IPS-NIHi11 (cell line): ENCODE data around the gene TAF4.
"Not testable (repeated sequence)": the region's sequence is repeated elsewhere in the genome, so short reads cannot be mapped to it uniquely, and the experiment has no call there.

ENCODE experiments used
- DNase-seq: peaks from one replicate; pipeline ENCODE4 v3.0.0; 2012; ENCODE audit warnings: mixed read lengths, low spot score

TAF4 gene, protein sequence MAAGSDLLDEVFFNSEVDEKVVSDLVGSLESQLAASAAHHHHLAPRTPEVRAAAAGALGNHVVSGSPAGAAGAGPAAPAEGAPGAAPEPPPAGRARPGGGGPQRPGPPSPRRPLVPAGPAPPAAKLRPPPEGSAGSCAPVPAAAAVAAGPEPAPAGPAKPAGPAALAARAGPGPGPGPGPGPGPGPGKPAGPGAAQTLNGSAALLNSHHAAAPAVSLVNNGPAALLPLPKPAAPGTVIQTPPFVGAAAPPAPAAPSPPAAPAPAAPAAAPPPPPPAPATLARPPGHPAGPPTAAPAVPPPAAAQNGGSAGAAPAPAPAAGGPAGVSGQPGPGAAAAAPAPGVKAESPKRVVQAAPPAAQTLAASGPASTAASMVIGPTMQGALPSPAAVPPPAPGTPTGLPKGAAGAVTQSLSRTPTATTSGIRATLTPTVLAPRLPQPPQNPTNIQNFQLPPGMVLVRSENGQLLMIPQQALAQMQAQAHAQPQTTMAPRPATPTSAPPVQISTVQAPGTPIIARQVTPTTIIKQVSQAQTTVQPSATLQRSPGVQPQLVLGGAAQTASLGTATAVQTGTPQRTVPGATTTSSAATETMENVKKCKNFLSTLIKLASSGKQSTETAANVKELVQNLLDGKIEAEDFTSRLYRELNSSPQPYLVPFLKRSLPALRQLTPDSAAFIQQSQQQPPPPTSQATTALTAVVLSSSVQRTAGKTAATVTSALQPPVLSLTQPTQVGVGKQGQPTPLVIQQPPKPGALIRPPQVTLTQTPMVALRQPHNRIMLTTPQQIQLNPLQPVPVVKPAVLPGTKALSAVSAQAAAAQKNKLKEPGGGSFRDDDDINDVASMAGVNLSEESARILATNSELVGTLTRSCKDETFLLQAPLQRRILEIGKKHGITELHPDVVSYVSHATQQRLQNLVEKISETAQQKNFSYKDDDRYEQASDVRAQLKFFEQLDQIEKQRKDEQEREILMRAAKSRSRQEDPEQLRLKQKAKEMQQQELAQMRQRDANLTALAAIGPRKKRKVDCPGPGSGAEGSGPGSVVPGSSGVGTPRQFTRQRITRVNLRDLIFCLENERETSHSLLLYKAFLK

DNA sequence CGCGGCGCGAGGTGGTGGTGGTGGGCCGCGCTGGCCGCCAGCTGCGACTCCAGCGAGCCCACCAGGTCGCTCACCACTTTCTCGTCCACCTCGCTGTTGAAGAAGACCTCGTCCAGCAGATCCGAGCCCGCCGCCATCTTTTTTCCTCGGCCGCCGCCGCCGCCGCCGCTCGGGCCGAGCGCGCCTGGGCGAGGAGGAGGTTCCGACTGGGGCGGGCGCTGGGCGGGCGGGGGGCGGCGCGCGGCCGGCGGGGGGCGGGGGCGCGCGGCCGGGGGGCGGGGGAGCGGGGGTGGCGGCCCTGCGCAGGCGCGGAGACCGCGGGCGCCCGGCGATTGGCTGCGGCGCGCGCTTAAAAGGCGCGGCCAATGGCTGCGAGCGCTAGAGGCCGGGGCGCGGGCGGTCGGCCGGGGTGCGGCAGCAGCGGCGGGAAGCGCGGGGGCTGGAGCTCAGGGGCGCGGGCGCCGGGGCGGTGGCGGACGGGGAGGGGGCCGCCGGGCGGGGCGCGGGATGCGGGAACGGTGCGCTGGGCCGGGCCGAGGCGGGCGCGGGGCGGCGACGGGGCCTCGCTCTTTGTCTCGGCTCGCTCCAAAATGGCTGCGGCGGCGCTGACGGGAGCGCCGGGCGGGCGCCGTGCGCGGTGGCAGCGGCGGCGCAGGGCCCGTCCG, at the start of gene TAF4:
Gene TAF4, minus strand, starts transcription at position 208 of the 665 bp plus-strand sequence. Its CDS starts 71 bp downstream, at position 137.
- DNase-seq = peak; percentile 98

DNA sequence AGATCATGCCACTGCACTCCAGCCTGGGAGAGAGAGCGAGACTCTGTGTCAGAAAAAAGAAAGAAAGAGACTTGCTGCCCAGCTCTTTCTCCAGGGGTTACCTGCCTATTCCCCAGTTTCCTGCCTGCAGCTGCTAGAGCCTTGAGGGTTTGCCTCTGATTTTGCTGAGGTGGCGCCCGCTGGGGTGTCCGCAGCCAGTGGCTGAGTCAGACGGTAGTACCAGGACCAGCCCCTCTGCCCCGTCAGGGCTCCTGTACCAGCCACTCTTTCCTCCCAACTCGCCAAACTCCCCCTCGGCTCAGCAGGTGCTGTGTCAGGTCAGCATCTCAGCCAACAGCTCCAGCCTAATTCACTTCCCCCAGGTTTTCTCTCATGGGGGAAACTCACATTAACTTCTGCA, 49.2 kb upstream of the TAF4 start:
- no peak for DNase-seq

DNA sequence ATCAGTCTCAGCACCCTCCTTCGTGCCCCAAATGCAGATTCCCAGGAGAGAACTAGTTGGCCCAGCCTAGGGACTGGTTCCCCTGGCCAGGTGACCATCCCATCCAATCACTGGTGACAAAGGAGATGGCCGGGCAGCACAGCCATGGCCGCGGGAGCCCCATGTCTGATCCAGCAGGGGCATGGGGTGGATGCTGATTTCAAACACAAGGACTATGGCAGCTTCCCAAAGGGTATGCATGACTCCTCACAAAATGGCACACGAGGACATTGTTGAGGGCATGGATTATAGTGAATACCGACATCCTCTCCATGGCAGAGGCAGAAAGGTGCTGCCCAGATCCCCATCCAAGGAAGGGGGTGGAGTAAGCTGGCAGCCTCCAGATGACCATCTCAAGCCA, 46.7 kb upstream of the TAF4 start:
- no peak for DNase-seq

DNA sequence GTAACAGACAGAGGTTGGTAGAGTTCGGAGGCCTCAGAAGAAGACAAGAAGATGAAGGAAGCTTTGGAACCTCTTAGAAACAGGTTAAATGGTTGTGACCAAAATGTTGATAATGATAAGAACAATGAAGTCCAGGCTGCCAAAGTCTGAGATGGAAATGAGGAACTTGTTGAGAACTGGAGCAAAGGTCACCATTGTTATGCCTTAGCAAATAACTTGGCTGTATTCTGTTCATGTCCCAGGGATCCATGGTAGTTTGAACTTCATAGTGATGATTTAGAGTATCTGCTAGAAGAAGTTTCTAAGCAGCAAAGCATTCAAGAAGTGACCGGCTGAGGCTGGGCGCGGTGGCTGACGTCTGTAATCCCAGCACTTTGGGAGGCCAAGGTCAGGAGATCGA, 45.5 kb upstream of the TAF4 start:
- no peak for DNase-seq

DNA sequence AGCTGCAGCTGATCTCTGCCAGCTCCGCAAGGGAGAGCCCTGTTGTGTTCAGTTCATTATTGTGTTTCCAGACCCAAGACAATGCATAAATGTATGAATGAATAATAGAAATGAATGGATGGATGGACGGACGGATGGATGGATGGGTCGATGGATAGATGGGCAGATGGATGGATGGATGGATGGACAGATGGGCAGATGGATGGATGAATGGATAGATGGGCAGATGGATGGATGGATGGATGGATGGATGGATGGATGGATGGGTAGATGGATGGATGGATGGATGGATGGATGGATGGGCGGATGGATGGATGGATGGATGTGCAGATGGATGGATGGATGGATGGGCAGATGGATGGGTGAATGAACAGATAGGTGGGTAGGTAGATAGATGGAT, 39.9 kb upstream of the TAF4 start:
- DNase-seq = no peak

DNA sequence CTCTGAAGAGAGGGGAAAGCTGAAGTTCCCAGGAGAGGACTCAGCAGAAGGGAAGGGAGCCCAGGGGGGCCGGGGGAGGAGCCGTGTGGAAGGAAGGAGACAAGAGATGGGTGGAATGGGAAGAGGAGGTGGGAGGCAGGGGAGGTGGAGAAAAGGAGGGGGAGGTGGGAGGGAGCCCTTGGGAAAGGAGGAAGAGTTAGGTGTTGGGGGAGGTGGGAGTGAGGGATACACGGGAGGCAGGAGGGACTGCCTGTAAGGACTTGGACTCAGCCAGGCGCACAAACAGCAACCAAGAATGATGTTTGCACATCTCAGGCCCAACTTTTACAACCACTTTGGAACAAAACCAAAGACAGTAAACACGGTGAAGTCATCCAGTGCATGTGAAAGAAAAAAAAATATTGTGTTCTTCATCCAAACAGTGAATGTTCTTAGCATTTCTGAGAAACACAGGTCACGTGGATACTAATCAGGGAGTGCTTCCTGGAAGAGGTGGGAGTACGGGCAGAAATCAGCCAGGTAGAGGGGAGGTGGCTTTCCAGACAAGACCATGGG, 39.2 kb upstream of the TAF4 start:
- DNase-seq = peak; percentile 41

DNA sequence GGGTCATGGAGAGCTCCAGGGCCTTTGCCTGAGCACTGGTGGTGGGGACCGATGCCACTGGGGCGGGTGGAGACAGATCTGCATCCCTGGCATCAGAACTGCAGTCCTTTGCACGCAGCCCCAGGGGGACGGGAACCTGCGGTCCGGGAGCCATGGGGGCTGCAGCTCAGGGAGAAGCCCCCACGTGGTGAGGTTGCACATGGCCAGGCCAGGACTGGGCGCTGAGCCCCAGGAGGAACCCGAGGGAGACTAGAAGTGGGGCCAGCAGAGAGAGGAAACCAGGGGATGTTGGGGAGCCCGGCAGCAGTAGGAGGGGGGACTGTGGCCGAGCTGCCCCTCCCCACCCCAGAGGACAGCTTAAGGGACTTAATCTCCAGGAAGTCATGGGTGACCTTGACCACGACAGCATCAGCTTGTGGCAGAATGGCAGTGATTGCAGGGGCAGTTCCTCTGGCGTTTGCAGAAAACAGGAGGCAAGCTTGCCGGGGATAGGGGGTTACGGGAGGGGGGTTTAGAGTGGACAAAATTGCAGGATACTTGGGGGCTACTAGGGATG, 38.6 kb upstream of the TAF4 start:
- no peak for DNase-seq

DNA sequence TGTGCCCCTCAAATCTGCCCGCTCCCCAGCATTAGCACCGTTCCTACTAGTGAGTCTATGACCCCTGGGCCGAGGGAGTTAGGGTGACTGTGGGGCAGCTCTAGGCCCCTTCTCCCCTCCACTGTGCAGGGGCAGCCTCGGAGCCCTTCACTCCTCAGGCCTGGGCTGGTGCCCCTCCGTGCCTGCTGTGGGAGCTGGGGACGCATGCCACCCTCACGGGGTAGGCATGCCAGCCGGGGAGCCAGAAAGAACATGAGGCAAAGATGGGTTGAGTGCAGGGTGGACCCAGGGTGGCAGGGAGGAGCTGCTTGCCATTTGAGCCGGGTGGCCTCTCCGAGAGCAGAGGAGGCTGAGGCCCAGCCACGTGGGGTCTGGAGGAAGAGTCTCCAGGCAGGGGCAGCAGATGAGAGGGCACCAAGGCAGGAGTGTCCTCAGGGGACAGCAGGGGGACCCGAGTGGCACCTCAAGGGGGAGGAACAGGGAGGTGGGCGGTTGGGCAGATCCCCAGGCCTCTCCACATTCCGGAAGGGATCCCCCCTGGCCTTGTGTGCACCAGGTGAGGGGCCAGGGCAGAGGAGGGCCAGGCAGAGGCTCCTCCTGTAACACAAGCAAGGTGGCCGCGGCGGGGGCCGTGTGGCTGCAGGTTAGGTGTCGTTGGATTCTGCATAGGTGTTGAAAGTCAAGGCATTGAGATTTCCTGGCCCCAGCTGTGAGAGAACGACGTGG, 38.0 kb upstream of the TAF4 start:
- no peak for DNase-seq

DNA sequence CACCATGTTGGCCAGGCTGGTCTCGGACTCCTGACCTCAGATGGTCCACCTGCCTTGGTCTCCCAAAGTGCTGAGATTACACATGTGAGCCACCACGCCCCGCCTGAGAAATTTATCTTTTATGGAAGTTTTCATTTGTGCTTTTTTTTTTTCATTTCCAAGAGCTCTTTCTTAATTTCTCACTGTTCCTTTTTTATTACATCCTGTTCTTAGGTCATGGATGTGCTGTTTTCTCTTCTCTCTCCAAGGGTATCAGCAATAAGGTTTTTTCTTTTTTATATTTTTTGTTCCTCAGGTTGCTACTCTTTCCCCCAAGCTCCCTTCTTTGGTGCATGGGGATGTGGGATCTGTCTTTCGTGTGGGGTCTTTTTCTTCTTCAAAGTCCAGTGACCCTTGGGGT, 35.4 kb upstream of the TAF4 start:
- DNase-seq = no peak

DNA sequence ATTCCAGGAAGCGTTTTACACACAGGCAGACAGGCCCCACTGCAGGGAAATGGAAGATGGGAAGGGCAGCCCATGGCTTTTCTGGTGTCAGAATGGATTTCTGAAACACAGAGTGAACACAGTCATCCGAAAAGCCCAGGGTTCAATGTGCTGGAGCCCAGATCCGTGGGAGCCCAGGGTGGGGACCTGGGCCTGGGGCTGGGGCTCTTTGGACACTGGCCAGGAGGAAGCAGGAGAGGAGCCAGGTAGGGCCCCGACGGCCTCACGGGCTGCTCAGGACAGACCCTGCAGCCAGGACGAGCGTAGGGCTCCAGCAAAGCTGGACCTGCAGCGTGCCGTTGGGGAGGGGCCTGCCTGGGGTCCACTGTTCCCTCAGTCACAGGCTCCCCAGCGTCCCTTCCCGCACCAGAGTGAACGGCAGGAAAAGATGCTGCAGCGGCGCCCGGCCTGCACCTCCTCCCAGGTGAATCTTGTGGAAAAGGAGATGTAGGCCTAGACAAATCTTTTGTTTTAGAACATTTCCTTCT, 32.3 kb upstream of the TAF4 start:
- no peak for DNase-seq

DNA sequence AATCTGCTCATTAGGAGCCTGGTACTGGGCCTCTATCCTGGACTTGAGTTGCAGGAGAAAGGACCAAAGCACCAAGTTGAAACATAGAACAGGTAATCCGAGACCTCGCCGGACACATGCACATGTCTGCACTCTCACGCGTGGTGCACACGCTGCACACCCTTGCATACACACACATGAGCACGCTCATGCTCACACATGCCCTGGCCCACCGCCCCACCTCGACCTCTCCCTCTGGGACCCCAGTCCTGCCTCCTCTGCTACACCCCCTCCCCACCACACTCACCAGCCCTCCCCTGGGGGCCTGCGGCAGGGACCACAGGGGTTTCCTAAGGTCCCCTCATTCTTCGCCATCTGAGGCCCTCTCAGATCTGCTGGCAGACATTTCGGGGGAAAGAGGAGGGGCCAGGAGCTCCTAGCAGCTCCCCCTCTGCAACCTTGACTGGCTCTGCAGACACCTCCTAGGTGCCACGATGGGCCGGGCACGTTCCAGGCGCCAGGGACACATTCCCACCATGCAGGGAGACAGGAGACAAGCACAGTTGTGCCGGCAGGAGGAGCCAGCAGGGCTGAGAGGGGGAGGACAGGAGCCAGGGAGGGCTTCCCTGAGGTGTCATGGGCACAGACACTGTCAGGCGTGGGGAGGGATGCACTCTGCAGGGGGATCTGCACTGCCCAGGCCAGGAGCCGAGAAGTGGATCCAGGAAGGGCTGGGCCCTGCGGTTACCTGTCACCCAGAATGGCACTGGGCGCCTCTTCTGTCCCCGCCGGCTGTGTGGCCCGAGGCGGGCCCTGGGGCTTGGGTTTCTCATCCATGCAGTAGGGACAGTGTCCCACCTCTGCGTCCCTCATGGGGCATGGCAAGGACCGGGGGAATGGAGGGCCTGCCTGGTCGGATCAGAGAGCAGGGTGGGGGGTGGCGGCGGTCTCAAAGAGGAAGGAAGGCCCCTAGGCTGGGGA, 31.0 kb upstream of the TAF4 start:
- DNase-seq = no peak

DNA sequence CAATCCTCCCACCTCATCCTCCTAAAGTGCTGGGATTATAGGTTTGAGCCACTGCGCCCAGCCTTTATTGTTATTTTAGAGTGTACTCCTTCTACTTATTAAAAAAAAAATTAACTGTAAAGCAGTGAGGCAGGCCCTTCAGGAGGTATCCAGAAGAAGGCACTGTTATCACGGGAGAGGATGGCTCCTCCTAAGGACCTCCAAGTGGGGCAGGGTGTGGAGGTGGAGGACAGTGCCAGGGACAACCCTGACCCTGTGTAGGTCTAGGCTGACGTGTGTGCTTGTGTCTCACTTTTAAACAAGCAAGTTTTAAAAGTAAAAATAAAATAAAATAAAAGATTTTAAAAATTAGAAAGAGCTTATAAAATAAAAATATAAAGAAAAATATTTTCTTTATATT, 23.7 kb upstream of the TAF4 start:
- DNase-seq = no peak

DNA sequence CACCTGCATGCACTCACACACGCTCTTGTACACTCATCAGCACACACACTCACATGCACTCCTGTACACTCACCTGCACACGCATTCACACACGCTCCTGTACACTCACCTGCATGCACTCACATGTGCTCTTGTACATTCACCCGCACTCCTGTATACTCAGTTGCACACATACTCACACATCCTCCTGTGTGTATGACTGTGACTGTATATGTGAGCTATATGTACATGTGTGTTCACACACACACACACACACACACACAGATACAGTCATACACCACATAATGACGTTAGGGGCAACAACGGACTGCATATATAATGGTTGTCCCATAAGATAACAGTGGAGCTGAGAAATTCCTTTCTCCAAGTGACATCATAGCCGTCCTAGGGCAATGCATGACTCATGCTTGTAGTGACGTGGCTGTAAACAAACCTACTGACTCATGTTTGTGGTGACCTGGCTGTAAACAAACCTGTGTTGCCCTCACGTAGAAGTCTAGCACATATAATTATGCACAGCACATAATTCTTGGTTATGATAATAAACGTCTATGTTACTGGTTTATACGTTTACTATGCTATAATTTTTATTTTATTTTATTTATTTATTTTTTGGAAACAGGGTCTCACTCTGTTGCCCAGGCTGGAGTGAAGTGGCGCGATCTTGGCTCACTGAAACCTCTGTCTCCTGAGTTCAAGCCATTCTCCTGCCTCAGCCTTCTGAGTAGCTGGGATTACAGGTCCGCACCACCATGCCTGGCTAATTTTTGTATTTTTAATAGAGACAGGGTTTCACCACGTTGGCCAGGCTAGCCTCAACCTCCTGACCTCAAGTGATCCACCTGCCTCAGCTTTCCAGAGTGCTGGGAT, 22.8 kb upstream of the TAF4 start:
- no peak for DNase-seq

DNA sequence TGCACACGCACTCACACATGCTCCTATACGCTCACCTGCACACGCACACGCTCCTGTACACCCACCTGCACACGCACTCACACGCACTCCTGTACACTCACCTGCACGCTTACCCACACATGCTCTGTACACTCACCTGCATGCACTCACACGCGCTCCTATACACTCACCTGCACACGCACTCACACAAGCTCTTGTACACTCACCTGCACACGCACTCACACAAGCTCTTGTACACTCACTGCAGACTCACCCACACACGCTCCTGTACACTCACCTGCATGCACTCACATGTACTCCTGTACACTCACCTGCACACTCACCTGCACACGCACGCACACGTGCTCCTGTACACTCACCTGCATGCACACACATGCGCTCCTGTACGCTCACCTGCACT, 22.0 kb upstream of the TAF4 start:
- no peak for DNase-seq

DNA sequence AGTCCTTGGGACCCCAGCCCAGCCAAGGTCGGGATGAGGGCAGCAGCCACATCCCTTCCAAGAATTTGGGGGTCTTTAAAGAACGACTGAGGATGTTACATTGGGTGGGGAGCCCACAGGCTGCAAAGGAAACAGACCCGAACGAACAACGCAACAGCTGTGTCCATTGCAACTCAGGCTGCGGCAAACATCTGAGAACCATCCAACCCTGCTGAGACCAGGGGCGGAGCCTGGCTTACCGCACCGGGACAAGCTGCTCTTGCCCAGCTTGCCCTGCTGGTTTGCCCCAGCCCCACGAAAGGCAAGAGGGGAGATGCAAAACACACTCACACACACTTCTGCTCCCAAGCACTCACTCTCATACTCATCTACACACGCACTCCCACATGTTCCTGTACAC, 21.5 kb upstream of the TAF4 start:
- DNase-seq = peak; percentile 66

DNA sequence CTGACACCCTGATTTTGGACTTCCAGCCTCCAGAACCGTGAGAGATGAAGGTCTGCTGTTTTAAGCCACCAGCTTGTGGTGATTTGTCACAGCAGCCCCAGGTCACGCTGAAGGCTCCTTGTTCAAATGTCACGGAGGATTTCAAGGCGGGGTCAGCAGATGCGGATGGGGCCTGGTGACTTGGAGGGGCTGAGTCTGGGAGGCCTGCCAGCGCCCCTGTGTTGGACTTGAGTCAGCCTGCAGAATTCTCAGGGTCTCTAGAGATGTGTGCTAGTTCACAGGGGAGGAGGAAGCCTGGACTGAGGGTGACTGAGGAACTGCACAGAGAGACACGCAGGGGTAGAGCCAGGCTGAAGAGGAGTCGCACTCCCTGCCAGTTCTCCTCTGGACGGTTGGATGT, 19.5 kb upstream of the TAF4 start:
- no peak for DNase-seq

DNA sequence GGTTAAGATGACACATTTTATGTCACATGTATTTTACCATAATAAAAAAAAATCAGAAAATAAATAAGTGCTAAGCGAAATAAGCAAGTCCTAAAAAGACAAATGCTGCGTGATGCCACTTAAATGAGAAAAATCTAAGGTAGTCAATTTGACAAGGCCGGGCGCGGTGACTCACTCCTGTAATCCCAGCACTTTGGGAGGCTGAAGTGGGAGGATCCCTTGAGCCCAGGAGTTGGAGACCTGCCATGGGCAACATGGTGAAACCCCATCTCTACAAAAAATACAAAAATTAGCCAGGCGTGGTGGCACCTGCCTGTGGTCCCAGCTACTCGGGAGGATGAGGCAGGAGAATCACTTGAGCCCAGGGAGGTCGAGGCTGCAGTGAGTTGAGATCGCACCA, 18.5 kb upstream of the TAF4 start:
- not testable (repeated sequence) for DNase-seq

DNA sequence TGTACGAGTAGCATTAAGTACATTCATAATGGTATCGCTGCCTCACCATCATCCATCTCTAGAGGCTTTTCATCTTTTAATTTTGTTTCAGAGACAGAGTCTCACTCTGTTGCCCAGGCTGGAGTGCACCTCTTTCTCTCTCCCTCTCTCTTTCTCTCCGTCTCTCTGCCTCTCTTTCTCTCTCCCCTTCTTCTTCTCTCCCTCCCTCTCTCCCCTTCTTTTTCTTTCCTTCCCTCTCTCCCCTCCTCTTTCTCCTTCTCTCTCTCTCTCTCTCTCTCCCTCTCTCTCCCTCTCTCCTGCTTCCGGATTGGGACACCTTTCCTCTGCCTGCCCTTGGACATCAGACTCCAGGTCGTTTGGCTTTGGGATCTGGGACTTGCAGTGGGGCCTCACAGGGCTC, 17.6 kb upstream of the TAF4 start:
- DNase-seq = no peak
